GM19324 (cell line): ENCODE results near the gene AOAH.

ENCODE experiments used
- ATAC-seq: cut with Tn5 transposase; IDR thresholded peaks from one replicate; pipeline ENCODE4 v1.9.1; 2021; ENCODE audit warnings: mild to moderate bottlenecking, moderate library complexity; ENCODE audit not compliant: unreplicated experiment, low FRiP score

AOAH gene

DNA sequence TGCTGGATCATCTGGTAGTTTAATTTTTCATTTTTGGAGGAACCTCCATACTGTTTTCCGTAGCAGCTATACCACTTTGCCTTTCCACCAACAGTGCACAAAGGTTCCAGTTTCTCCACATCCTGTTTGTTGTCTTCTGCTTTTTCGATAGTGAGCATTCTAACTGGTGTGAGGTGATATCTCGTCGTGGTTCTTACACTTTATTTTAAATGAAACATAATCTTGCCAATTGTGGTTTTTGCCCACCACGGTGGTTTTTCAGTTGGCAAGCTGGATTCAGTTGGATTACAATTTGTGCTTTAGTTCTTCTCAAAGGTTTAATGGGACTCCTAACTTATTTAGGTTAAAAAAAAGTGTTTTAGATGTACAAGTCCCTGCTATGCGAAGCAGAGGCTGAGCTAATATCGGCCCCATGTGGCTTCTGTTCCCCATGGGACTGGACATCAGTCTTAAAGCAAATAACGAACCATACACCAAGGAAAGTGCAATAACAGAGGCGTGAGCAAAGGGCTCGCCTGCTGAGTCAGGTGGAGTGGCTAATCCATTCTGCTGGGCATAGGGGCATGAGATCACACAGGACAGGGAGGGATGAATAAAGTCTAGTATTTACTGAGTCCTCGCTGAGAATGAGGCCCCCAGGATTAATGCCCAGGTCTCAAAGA, 153.6 kb downstream of the AOAH start:
- ATAC-seq = no peak

DNA sequence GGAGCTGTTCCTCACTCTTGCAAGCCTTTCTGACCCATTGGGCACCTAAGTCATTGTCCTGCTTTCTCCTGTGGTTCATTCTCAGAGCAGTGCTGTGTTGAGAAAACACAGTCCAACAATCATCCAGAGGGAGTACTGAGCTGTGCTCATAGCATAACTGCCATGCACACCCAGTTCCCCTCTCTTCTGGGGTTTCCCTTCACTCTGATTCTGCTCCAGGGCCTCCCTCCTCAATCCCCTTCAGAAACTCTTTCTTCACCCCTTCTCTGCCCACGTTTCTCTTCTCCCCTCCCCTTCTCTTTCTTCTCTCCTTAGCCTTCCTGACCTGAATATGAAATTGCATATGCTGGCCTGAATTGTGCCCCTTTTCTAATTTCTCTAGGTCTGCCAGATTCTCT, 155.8 kb downstream of the AOAH start:
- ATAC-seq = no peak

DNA sequence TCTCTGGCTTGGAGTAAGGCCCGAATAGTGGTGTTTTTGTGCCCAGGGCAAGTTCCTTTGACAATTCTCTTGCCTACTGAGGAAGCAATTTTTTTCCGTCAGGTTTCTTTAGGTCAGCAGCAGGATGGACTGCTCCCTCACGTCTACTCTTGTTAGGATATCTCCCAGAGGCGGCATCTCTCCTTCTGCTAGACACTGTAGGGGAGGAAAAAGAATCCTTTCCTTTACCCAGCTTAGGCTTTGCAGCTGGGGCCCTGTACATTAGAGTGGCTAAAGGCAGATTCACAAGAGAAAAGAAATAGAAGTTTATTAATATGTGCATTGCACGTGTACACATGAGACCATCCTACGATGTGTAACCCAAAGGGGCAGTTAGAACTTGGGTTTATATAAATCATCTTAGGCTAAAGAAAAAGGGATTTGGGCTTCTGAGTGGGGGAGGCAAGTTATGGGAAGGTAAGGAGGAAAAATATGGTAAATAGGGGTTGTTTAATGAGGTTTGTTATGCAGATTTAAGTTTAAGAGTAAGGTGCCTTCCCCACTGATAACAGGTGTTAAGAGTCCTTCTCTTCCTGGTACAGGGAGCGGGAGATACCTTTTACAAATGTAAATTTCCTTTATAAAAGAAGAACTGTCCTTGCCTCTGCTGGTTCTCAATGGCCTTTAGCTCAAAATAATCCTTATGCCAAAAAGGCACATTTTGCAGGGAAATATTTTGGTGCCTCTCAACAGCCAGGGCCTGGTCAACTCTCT, 156.4 kb downstream of the AOAH start:
- ATAC-seq = no peak

DNA sequence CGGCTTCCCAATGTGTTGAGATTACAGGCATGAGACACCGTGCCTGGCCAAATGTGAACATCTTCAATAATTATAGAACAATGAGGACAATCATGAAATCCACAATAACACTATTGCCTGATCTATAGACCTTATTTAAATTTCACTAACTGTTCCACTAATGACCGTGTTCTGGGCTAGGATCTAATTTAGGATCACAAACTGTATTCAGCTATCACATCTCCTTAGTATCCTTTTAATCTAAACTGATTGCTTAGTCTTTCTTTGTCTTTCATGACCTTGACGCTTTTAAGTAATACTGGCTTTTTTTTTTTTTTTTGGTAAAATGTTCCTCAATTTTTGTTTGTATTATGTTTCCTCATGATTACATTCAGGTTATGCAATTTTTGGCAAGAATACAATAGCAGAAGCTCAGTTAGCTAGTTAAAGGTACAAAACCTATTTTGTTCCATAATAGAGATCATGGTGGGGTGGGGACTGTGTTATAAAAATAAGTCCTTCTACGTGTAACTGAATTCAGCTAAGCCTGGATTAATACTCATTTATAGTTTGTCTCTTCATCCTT, 158.4 kb downstream of the AOAH start:
- ATAC-seq = no peak

DNA sequence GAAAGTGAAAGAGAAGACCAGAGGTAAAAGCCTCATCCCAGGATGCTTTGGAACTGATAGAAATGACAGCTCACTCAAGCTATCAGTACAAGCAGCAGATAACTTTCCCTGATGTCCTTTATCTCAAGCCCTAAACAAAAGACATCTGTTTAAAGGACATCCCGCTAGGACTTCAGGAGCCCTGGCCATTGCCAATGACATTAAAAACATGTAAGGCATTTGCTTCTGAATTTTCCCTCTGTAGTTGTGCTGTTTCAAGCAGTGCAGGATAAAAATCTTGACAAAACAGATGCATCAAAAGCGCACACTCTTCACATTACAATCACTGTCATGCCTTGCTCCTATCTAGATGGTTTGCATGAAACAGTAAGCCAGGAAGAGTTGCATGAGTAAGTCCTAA, 159.8 kb downstream of the AOAH start:
- ATAC-seq = no peak

DNA sequence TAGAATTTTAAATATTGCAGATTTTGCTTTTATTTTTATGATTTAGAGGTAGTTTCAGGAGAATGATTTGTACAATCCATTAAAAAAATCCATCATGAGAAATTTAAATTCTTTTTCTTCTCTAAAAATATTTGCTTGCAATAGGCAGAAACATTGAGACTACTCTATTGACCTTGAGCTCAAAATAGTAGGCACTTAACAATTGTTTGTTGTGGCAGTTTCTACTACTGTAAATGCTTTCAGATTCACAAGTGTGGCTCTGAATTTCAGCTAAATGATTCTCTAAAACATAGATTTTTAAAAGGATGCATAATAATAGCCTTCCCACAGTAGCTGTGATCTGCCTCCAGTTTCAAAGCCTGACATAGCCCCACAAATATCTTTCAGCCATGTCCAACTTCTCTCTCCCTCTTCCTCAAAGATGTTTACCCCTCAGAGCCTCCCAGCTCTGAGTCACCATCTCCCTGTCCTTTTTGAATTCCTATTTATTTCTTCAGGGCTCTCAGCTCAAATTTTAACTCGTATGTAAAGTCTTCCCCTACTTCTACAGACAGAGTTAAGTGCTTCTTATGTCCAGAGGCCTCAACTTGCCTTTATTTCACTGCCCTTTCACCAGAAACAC, 160.5 kb downstream of the AOAH start:
- ATAC-seq = no peak

DNA sequence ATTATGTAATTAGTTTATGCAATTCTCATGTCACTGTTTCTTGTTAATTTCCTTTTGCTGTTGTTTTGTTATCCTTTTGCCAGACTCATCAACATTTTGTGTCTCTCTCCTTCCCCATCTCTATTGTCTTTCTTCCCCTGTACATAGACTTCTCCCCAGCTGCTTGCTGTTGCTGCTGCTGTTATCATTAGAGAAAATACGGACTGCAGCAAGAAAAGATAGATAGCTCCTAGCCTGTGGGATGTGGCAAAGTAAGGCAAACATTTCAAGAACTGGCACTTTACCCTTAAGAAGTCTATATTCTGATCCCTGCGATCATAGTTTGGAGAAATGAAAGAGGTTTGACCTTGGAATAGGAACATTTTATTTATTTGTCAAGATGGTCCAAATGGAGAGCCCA, 162.2 kb downstream of the AOAH start:
- no peak for ATAC-seq

DNA sequence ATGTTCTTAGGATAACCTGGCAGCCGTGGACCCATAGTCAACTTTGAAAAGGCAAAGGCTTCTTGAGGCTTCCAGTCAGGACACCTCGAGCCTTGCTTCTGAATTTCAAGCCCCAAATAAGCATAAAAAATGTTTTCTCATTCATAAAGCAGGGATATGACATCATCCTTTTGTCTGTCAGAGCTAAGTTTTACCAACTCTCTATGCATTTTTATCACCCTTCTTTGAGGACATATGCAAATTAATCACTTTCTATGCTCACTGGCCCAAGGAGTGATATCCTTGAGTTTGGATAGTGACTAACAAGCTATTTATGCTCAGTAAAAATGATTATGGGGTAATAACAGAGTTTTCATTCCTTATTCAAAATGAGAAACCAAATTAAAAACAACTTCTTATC, 175.3 kb downstream of the AOAH start:
- ATAC-seq = no peak

DNA sequence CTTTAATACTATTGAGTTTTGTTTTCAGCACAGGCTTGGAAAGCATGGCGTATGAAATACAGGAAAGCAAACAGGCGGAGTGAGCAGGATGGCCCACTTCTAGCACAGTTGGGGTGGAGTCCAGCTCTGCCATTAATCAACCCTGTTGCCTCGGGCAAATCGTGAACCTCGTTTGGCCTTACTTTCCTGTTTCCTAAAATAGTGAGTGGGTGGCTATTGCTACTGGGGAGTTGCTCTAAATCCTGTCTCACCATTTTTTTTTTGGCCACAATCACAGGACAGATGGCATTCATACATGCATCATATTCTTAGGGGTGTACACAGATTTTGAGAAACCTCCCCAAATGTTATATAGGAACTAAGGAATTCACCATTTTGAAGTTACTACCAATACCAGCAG, 176.9 kb downstream of the AOAH start:
- no peak for ATAC-seq

DNA sequence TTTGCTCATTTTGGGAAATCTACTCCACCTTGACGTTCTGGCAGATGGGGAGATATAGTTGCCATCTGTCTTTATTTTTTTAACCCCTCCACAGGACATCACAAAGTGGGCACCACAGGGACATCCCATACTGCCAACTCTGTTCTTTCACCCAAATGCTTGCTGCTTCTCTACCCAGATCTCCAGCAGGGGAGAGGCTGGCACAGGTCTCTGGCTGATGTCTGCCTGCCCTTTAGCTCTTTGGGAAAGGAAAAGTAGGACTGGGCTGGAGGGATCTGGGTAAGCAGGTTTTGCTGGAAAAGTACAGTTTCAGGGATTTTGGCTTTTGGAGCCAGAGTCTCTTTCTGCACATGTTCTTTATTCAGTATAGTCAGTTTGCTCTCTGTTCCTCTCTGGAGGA, 178.0 kb downstream of the AOAH start:
- no peak for ATAC-seq

DNA sequence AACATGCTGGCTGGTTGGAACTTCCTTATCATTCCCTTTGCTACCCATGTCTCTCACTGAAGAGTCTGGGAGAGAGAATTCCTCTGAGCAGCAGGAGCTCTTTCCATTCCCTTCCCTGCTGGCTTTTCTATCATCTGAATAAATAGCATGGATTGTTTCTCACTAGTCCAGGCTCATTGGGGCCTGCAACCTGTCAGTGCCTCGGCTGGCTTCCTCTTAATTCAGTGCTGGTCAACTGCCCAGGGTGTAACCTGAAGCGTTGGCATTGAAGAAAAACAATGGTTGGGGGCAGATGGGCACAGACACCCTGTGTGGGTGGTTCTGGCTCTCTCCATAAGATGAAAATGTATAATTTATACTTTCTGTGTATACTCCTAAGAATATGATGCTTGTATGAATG, 179.0 kb downstream of the AOAH start:
- ATAC-seq = no peak

DNA sequence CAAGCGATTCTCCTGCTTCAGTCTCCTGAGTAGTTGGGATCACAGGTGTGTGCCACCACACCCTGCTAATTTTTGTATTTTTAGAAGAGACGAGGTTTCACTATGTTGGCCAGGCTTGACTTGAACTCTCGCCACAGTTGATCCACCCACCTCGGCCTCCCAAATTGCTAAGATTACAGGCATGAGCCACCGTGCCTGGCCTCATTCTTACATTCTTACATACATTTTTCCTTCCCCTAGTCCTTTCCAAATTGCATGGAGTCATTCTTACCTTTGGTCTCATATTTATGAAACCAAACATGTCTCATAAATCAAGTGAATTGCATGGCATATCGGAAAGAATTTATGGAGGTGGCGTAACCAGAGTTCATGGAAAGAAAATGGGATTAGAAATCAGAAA, 186.2 kb downstream of the AOAH start:
- ATAC-seq = no peak

DNA sequence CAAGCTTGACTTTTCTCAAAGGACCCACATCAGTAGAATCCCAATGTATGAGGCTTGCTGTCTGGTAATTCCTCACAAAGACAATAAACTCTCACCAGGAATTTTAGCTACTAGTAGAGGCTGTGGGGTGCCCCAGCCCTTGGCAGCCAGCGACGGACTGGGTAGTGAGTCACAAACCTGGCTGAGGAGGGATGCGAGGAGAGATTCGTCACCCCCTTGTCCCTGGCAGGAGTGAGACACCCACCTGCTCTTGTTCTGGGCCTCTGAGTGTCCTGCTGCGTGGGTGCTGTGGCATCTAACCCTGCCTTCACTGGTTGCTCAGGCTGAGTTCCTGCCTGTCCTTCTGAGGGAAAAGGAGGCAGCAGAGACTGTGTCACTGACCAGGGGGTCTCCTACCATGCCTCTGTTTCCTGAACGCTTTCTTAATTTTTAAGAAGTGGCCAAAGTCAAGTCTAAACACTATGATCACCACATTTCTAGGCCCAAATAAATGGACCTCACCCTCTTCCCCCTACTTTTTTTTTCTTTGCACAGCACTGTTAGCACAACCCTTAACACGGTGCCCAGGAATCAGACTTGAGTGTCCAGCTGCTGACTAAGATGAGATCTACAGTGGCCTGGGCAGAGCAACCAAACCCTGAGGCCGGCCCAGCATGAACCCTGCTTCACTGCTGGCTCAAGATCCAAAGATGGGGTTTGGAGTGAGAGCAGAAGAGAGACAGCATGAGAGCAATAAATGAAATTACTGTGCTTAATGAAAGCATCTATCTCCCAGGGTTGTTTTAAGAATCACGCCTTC, 188.2 kb downstream of the AOAH start:
- no peak for ATAC-seq

DNA sequence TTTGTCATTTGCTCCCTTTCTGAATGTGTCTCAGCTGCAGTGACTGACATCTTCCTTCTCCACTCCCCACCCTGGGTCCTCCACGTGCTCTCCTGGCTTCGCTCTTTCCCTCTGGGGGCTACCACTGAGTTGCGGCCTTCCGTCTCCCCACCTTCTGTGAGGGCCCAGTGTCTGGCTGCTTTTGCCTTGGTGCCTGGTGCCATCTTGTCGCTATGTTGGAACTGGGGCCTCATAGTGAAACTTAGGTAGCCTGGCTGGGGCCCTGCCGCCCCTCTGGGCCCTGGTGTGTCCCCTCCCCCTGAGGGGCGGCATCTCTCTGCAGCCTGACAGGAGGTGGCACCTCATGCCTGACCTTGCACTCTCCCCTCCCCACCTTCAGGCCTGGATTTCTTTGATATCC, 190.6 kb downstream of the AOAH start:
- no peak for ATAC-seq

DNA sequence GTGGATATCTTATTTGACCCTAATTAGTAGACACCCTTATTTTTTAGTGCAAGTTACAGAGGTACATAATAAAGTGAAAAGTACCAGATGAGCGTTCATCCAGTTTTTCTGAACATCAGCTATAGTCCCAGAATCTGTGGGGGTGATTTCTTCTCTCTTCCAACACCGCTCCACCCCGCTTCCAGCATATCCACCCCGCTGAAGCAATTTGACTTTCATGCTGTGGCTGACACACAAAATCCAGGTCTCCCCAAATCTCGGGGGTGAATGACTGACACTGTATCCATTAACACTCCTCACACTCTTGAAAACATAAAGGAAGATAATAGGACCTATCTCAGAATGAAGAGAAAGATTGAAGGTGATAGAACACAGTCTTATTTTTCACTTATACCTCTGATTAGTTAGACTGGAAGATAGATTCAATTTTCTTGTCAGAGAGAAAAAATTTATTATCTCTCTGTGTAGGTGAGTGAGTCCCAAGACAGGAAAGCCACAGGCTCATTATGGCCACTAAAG, 191.3 kb downstream of the AOAH start:
- no peak for ATAC-seq

DNA sequence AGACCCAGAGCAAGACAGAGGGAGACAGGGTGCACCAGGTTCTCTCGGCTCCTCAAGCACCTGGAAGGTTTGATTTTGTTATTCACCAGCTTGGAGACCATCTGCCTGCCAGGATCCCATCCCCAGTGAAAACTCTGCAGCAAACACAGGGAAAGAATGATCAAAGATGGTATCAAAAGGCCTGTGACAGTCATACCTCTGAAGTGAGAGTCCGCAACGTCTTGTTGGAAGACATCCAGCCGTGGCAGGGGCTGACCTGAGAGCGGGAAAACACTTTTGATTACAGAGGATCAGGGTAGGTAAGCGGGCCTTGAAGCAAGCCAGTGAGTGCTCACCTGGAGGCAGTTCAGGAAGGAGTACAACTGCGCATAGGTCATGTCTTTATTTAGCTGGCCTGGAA, 192.3 kb downstream of the AOAH start:
- no peak for ATAC-seq

DNA sequence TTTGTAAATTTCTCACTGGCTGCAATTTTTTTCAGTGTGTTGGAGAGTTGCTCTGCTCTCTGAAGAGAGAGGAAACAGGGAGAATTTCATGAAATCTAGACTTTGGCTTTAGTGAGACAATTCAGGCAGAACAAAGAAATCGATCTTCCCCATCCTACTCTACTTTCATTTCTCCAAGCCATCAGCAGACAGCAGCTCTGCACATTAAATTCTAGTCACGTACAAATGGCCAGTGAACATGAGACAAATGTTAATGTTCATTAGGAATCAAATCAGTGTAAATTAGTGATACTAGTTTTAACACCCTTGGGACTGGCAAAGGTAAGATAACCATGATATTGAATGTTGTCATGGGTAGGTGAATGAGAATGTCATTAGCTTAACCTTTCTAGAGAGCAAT, 193.8 kb downstream of the AOAH start:
- no peak for ATAC-seq

DNA sequence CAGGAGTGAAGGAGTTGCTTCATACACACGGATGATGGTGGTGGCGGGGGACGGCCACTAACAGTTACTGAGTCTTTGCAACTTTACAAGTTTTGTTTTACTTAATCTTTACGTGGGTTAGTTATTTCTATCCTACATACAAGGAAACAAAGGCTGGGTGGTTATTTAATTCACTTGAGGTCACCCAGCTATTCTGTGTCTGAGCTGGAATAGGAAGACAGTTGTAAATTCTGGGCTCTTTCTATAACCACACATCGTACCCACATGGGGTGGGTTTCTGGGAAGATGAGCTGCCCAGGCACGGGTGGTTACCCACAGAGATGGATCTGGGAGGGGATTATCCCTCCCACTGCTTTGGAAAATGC, 196.8 kb downstream of the AOAH start:
- no peak for ATAC-seq

DNA sequence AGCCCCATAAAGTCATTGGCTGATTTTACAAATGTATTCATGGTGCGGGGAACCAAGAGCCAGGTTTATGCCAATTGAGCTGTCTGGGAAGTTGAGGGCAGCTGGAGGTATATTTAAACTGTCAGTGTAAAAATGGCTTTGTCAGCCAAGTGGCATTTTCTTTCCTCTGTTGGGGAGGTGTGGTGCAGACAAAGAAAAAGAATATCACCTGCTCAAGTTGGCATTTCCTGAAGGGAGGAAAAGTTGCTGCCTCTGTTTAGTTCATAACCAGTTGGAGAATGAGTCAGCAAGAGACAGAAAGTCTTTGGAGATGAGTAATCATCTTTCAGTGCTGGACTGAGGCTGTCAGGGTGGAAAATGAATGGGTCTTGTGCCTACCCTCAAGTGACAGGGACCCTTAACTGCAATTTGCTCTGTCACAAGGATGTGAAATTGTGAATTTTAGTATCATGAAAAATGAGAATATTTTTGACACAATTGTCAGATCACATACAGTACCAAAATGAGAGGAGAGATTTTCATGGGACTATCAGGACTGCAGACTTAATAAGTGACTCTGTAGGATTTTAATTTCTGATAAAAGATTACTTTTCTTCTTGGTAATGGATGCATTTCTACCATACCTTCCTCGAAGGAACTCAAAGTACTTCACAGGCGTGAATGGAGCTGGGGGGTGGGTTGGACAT, 197.3 kb downstream of the AOAH start:
- ATAC-seq = no peak
